Bronchial epithelial cell (primary cell): ENCODE measurements around the gene C13orf42. TPM values are rescaled to one million over a fixed set of nuclear protein-coding genes. Genes with fewer than 3 reads are reported as not detected.

Experiments used
- DNase-seq: peaks from one replicate; pipeline ENCODE4 v3.0.0-alpha.2; 2010; ENCODE audit warnings: low read depth
- FAIRE-seq: peaks from 2 replicates; lab custom pipeline; 2011; peaks lifted over from hg19 to GRCh38; lab: Jason Lieb, UNC
- H3K27me3 ChIP-seq: 2 replicates; pipeline ENCODE4 v1.5.1; 2011; ENCODE audit warnings: low read length; ENCODE audit not compliant: control insufficient read depth, insufficient read depth
- H3K36me3 ChIP-seq: 2 replicates; pipeline ENCODE4 v1.5.1; 2011; ENCODE audit warnings: low read length; ENCODE audit not compliant: control insufficient read depth, insufficient read depth
- H3K4me3 ChIP-seq: 2 replicates; pipeline ENCODE4 v1.5.1; 2011; ENCODE audit warnings: mild to moderate bottlenecking, low read depth, low read length, control low read depth
- CTCF ChIP-seq: IDR thresholded peaks from 2 replicates; pipeline ENCODE4 v1.5.1; 2011; ENCODE audit warnings: mild to moderate bottlenecking, moderate library complexity, low read length, control low read depth, inconsistent platforms; ENCODE audit not compliant: insufficient read depth, severe bottlenecking
- total RNA-seq: library from RNA; depleted of rRNA; stranded (reverse); fragments of >200 nt; gene quantifications from 2 replicates; pipeline ENCODE4 v1.2.1, GENCODE V29; 2014

Gene C13orf42
- total RNA-seq, 1 donor from 2014 or later, result not detected

GRCh38 chr13:51155161-51155560 lies 44.1 kb upstream of the C13orf42 start:
- Histone ChIP-seq H3K27me3 (peaks cover 1% of the 10 kb centered on the region), H3K36me3 (no peaks in the 10 kb centered on the region), H3K4me3 (no peak overlapping the region)
- DNase-seq (no peak), FAIRE-seq (no peak)
- no peak for TF ChIP-seq CTCF

GRCh38 chr13:51154029-51154555 lies 43.0 kb upstream of the C13orf42 start:
- DNase-seq, result no peak
- no peak for FAIRE-seq
- H3K36me3 ChIP-seq, result no peaks in the 10 kb centered on the region
- H3K27me3 ChIP-seq, result peaks cover 1% of the 10 kb centered on the region
- TF ChIP-seq CTCF, result no peak
- no peak overlapping the region for H3K4me3 ChIP-seq

GRCh38 chr13:51153527-51153926 lies 42.5 kb upstream of the C13orf42 start:
- no peak for TF ChIP-seq CTCF
- no peaks in the 10 kb centered on the region for H3K36me3 ChIP-seq
- no peak overlapping the region for H3K4me3 ChIP-seq
- DNase-seq (no peak), FAIRE-seq (no peak)
- H3K27me3 ChIP-seq, result peaks cover 1% of the 10 kb centered on the region

- TF ChIP-seq CTCF, result no peak
- Histone ChIP-seq H3K36me3 (no peaks in the 10 kb centered on the region), H3K4me3 (no peak overlapping the region), H3K27me3 (peaks cover 1% of the 10 kb centered on the region)
- DNase-seq (no peak), FAIRE-seq (no peak)
These were observed 41.6 kb upstream of the C13orf42 start for GRCh38 chr13:51152701-51153100.

- no peak overlapping the region for H3K4me3 ChIP-seq
- TF ChIP-seq CTCF, result no peak
- no peak for FAIRE-seq
- peaks cover 1% of the 10 kb centered on the region for H3K27me3 ChIP-seq
- no peaks in the 10 kb centered on the region for H3K36me3 ChIP-seq
- DNase-seq, result no peak
These were observed 40.4 kb upstream of the C13orf42 start for GRCh38 chr13:51151463-51151862.

GRCh38 chr13:51148952-51149573 lies 38.0 kb upstream of the C13orf42 start:
- DNase-seq (peak; percentile 35), FAIRE-seq (no peak)
- Histone ChIP-seq H3K27me3 (peaks cover 1% of the 10 kb centered on the region), H3K36me3 (no peaks in the 10 kb centered on the region), H3K4me3 (no peak overlapping the region)
- peak; percentile 63 for TF ChIP-seq CTCF
